Measurements from ENCODE around the gene TSBP1.

TSBP1 gene, protein sequence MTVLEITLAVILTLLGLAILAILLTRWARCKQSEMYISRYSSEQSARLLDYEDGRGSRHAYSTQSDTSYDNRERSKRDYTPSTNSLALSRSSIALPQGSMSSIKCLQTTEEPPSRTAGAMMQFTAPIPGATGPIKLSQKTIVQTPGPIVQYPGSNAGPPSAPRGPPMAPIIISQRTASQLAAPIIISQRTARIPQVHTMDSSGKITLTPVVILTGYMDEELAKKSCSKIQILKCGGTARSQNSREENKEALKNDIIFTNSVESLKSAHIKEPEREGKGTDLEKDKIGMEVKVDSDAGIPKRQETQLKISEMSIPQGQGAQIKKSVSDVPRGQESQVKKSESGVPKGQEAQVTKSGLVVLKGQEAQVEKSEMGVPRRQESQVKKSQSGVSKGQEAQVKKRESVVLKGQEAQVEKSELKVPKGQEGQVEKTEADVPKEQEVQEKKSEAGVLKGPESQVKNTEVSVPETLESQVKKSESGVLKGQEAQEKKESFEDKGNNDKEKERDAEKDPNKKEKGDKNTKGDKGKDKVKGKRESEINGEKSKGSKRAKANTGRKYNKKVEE

DNA sequence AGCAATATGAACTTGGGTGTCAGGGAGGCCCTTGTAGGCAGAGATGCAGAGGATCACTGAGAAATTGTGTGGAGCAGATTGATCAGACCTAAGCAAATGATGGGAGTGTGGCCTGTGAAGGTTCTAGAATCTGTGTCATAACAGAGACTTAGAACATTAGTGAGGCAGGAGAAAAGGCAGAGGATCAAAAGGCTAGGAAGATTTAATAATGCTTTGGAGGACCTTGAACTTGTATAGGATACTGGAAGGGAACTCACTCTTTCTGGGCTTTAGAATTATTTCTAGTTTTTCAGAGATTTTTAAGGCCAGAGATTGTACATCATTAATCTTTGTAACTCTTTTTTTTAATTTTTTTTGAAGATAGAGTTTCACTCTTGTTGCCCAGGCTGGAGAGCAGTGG, at the start of gene TSBP1:
TSBP1 (minus strand) TSS at position 101 of the 400 bp plus-strand sequence. CDS start 197 bp downstream, outside the sequence.
- Histone ChIP-seq H3K27me3 (ENCODE audit: control insufficient read depth, insufficient read depth, low read length) (no peaks in the 10 kb centered on the region), H3K9me3 (ENCODE audit: control insufficient read depth, insufficient read depth, low read length) (no peaks in the 10 kb centered on the region), H3K27ac (ENCODE audit: low read depth, low read length) (no peak within 1 kb of the TSS), H3K36me3 (ENCODE audit: control insufficient read depth, insufficient read depth, low read length) (no peaks in the 10 kb centered on the region), H3K4me1 (ENCODE audit: control insufficient read depth, insufficient read depth, low read length) (0 out of 2 replicates have a peak, but pooled peaks cover 6% of the 10 kb centered on the region), H3K4me3 (ENCODE audit: low read depth, low read length) (no peak within 1 kb of the TSS), H3K9ac (ENCODE audit: low read depth, low read length) (no peak within 1 kb of the TSS)

DNA sequence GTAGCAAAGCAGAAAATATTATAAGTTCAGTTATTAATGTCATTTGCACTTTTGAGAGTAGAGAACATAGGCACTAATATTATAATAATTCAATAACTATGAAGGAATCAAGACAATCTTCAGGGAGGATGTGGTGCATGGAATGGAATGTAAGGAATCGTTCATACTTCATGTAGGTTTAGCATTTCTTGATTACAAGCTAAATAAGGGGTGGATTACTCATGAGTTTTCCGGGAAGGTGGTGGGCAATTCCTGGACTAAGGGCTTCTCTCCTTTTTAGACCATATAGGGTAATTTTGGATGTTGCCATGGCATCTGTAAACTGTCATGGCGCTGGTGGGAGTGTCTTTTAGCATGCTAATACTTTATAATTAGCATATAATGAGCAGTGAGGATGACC, 44.3 kb upstream of the TSBP1 start:
- no peak overlapping the region for H3K27ac ChIP-seq (ENCODE audit: low read depth, low read length)
- H3K4me3 ChIP-seq (ENCODE audit: low read depth, low read length), result no peak overlapping the region
- no peak overlapping the region for H3K9ac ChIP-seq (ENCODE audit: low read depth, low read length)
- H3K9me3 ChIP-seq (ENCODE audit: control insufficient read depth, insufficient read depth, low read length), result no peaks in the 10 kb centered on the region
- H3K36me3 ChIP-seq (ENCODE audit: control insufficient read depth, insufficient read depth, low read length), result no peaks in the 10 kb centered on the region
- H3K4me1 ChIP-seq (ENCODE audit: control insufficient read depth, insufficient read depth, low read length), result 0 out of 2 replicates have a peak, but pooled peaks cover 3% of the 10 kb centered on the region
- peaks cover 8% of the 10 kb centered on the region for H3K27me3 ChIP-seq (ENCODE audit: control insufficient read depth, insufficient read depth, low read length)

DNA sequence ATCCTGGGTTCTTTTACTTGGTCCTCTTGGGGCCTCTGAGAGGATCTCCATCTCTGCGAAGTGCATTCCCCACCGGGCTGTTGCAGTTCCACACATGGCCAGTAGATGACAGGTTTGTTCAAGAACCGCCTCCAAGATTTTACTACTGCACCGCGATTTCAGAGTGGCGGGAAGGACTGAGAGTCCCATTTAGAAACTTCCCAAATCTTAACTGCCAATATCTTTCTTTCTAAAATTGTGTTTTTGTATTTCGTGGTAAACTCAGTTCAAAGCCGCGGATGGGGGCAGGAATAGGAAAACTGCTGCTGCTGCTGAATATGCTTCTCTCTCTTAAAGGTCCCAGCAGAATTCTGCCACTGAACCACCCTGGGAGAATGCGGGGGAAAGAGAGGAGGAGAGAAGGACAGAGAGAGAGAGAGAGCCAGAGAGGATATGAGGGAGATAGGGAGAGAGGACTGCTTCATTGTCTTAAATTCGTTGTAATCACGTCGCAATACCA, 43.9 kb upstream of the TSBP1 start:
- H3K4me1 ChIP-seq (ENCODE audit: control insufficient read depth, insufficient read depth, low read length), result 0 out of 2 replicates have a peak, but pooled peaks cover 3% of the 10 kb centered on the region

DNA sequence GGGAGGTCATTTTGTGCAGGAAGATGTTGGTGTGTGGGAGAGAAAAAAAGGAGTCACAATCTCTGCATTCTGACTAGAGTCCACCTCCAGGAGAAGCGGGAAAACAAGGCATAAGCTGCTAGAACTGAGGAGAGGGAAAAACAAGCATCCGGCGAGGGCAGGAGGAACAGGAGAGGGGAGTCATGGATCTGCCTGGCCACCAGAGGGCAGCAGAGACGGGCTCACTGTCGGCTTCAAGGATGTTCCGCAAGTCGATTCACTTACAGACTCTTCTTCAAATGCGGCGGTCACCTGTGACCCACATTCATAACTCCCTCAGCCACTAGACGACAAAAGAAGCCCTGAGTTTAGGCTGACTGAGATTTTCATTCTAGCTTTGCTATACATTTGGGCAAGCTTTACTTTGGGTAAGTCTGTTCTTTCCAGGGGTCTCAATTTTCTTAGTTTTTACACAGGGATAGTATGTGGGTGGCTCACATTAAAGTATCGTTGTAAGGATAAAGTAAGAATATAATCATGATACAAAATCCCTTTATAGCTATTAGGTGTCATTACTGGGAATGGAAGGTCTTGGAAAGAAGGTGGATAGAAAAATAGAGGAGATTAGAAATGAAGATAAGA, 41.8 kb upstream of the TSBP1 start:
- Histone ChIP-seq H3K27ac (ENCODE audit: low read depth, low read length) (no peak overlapping the region), H3K9ac (ENCODE audit: low read depth, low read length) (no peak overlapping the region), H3K27me3 (ENCODE audit: control insufficient read depth, insufficient read depth, low read length) (peaks cover 8% of the 10 kb centered on the region), H3K4me3 (ENCODE audit: low read depth, low read length) (no peak overlapping the region), H3K4me1 (ENCODE audit: control insufficient read depth, insufficient read depth, low read length) (0 out of 2 replicates have a peak, but pooled peaks cover 3% of the 10 kb centered on the region), H3K36me3 (ENCODE audit: control insufficient read depth, insufficient read depth, low read length) (no peaks in the 10 kb centered on the region), H3K9me3 (ENCODE audit: control insufficient read depth, insufficient read depth, low read length) (no peaks in the 10 kb centered on the region)

More for the DNA sequence above, 43.9 kb upstream of the TSBP1 start:
- no peaks in the 10 kb centered on the region for H3K9me3 ChIP-seq (ENCODE audit: control insufficient read depth, insufficient read depth, low read length)
- no peak overlapping the region for H3K27ac ChIP-seq (ENCODE audit: low read depth, low read length)
- peaks cover 8% of the 10 kb centered on the region for H3K27me3 ChIP-seq (ENCODE audit: control insufficient read depth, insufficient read depth, low read length)
- H3K4me3 ChIP-seq (ENCODE audit: low read depth, low read length), result peak overlapping the region; percentile 47
- H3K9ac ChIP-seq (ENCODE audit: low read depth, low read length), result no peak overlapping the region
- H3K36me3 ChIP-seq (ENCODE audit: control insufficient read depth, insufficient read depth, low read length), result no peaks in the 10 kb centered on the region

DNA sequence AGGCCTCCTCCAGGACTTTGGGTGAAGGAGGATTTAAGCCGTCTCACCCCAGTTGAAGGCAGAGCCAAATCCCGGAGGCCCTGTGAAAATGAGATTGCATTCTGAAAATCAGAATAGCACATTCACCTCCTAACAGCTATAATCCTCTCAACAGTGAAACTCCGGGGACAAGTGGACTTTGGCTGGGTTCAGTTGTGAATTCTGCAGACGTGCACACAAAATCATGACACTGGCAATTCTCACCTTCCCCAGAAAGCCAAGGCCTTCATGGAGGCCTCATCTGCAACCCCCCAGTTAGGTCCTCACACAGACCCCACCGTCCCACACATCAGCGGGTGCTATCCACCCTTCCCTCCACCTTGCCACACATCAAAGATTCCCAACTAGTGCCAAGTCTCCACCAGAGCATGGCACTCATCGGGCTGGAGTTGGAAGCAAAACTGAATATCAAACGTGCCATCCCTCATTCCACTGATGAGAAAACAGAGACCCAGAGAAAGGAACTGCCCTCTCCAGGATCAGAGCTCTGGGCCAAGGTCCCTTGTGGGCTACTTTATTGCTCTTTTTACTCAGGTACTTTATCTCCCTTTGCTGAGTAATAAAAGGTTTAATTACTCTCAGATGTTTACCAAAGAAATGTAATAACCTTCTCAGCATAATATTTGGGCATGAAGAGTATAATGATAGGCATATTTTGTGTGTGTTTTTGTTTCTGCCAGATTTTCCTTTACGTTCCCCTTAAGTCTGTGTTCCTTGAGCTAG, 40.0 kb upstream of the TSBP1 start:
- Histone ChIP-seq H3K4me3 (ENCODE audit: low read depth, low read length) (no peak overlapping the region), H3K27ac (ENCODE audit: low read depth, low read length) (no peak overlapping the region), H3K4me1 (ENCODE audit: control insufficient read depth, insufficient read depth, low read length) (0 out of 2 replicates have a peak, but pooled peaks cover 10% of the 10 kb centered on the region), H3K9me3 (ENCODE audit: control insufficient read depth, insufficient read depth, low read length) (no peaks in the 10 kb centered on the region), H3K27me3 (ENCODE audit: control insufficient read depth, insufficient read depth, low read length) (peaks cover 8% of the 10 kb centered on the region), H3K36me3 (ENCODE audit: control insufficient read depth, insufficient read depth, low read length) (no peaks in the 10 kb centered on the region), H3K9ac (ENCODE audit: low read depth, low read length) (no peak overlapping the region)

DNA sequence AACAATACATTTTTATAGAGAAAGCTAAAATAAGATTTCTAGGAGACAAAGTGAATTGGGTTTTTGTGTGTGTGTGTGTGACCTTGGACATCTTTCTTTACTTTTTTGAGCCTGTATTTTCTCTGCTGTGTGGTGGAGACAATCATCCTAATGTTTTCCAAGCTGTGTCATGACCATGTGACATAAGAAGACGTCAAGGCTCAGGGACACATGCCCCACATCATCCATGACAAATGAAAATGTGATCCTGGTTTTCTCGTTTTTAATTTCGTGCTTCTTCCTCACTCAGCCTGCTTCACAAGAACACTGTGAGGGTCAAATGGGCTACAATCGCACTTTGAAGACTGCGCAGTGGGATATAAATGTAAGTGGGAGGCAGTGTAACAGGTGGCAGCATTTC, 39.2 kb upstream of the TSBP1 start:
- Histone ChIP-seq H3K27ac (ENCODE audit: low read depth, low read length) (no peak overlapping the region), H3K27me3 (ENCODE audit: control insufficient read depth, insufficient read depth, low read length) (peaks cover 8% of the 10 kb centered on the region), H3K9me3 (ENCODE audit: control insufficient read depth, insufficient read depth, low read length) (no peaks in the 10 kb centered on the region), H3K4me3 (ENCODE audit: low read depth, low read length) (no peak overlapping the region), H3K4me1 (ENCODE audit: control insufficient read depth, insufficient read depth, low read length) (0 out of 2 replicates have a peak, but pooled peaks cover 10% of the 10 kb centered on the region), H3K36me3 (ENCODE audit: control insufficient read depth, insufficient read depth, low read length) (no peaks in the 10 kb centered on the region), H3K9ac (ENCODE audit: low read depth, low read length) (no peak overlapping the region)

DNA sequence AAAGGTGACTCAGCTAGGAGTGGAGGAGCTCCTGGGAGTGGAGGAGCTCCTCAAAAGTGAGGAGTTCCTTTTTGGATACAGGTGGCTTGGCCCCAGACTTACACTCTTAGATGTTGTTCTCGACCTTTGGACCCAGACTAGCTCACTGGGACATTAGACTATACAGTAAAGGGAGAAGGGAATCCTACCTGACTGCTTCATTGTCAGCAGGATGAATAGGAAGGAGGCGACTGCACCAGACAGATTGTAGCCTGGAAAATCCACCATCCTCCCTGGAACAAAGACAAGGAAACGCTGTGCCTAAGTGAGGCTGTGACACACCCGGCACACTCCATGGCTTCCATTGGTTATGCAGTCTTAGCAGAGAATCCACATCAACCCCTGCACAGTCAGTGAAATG, 35.2 kb upstream of the TSBP1 start, which contains the start of gene BTNL2:
BTNL2 (minus strand) TSS at position 325 of the 400 bp plus-strand sequence; CDS start at position 267, 58 bp downstream.
- Histone ChIP-seq H3K9me3 (ENCODE audit: control insufficient read depth, insufficient read depth, low read length) (no peaks in the 10 kb centered on the region), H3K27me3 (ENCODE audit: control insufficient read depth, insufficient read depth, low read length) (no peaks in the 10 kb centered on the region), H3K4me1 (ENCODE audit: control insufficient read depth, insufficient read depth, low read length) (0 out of 2 replicates have a peak, but pooled peaks cover 9% of the 10 kb centered on the region), H3K27ac (ENCODE audit: low read depth, low read length) (no peak within 1 kb of the TSS), H3K9ac (ENCODE audit: low read depth, low read length) (no peak within 1 kb of the TSS), H3K4me3 (ENCODE audit: low read depth, low read length) (no peak within 1 kb of the TSS), H3K36me3 (ENCODE audit: control insufficient read depth, insufficient read depth, low read length) (no peaks in the 10 kb centered on the region)

DNA sequence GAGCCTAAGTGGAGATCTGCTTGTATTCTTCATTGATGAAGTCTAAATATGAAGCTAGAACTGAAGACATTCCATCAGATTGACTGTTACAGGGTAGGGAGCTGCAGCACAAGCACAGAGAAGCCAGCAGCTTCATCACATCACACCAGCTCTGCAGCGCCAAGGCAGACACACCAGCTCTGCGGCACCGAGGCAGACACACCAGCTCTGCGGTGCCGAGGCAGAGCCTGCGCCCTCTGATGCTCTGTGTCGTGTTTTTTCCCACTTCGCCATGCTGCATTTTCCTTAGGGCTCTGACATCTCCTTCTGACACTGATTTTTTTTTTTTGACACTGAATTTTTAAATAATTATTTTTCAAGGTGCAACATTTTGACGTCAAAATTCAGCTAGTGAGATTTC, 34.5 kb upstream of the TSBP1 start:
- no peaks in the 10 kb centered on the region for H3K27me3 ChIP-seq (ENCODE audit: control insufficient read depth, insufficient read depth, low read length)
- no peaks in the 10 kb centered on the region for H3K36me3 ChIP-seq (ENCODE audit: control insufficient read depth, insufficient read depth, low read length)
- no peaks in the 10 kb centered on the region for H3K9me3 ChIP-seq (ENCODE audit: control insufficient read depth, insufficient read depth, low read length)
- H3K27ac ChIP-seq (ENCODE audit: low read depth, low read length), result no peak overlapping the region
- no peak overlapping the region for H3K4me3 ChIP-seq (ENCODE audit: low read depth, low read length)
- H3K9ac ChIP-seq (ENCODE audit: low read depth, low read length), result no peak overlapping the region
- H3K4me1 ChIP-seq (ENCODE audit: control insufficient read depth, insufficient read depth, low read length), result 0 out of 2 replicates have a peak, but pooled peaks cover 9% of the 10 kb centered on the region

DNA sequence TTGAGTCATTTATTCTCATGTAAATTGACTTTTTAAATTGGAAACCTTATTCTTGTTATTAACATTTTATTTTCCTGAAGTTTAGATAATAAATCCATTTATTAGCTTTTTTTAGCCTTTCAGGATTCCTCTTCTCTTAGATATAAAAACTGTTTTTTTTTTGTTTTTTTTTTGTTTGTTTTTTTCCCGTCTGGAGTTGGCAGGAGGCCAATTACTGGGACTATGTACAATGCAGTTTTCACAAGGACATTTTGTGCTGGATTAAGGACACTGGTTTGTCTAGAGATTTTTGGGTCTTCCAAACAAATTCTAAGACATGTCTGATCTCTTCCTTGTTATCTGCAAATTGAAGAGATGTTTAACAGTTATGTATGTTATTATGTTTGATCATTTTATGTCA, 34.0 kb upstream of the TSBP1 start:
- Histone ChIP-seq H3K9me3 (ENCODE audit: control insufficient read depth, insufficient read depth, low read length) (no peaks in the 10 kb centered on the region), H3K4me1 (ENCODE audit: control insufficient read depth, insufficient read depth, low read length) (0 out of 2 replicates have a peak, but pooled peaks cover 9% of the 10 kb centered on the region), H3K4me3 (ENCODE audit: low read depth, low read length) (no peak overlapping the region), H3K9ac (ENCODE audit: low read depth, low read length) (no peak overlapping the region), H3K27me3 (ENCODE audit: control insufficient read depth, insufficient read depth, low read length) (no peaks in the 10 kb centered on the region), H3K27ac (ENCODE audit: low read depth, low read length) (no peak overlapping the region), H3K36me3 (ENCODE audit: control insufficient read depth, insufficient read depth, low read length) (no peaks in the 10 kb centered on the region)

DNA sequence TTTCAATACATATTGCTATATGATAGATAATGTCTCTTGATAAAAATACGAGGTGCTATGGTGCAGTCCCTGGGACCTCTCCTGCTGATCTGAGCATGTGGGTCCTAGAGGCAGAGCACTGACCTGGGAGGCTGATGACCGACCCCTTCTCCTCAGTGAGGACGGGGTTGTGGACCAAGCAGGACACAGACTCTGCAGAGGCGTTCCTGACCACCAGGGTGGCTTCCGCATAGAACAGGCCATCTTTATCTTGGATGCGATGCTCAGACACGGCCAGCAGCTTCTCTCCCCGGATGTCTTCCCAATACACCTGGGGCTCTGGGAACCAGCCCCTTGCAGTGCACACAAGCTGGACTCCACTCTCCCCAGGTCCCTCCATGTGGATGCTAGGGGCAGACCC, 31.1 kb upstream of the TSBP1 start:
- H3K9me3 ChIP-seq (ENCODE audit: control insufficient read depth, insufficient read depth, low read length), result no peaks in the 10 kb centered on the region
- H3K4me3 ChIP-seq (ENCODE audit: low read depth, low read length), result no peak overlapping the region
- no peak overlapping the region for H3K9ac ChIP-seq (ENCODE audit: low read depth, low read length)
- no peaks in the 10 kb centered on the region for H3K36me3 ChIP-seq (ENCODE audit: control insufficient read depth, insufficient read depth, low read length)
- no peak overlapping the region for H3K27ac ChIP-seq (ENCODE audit: low read depth, low read length)
- H3K4me1 ChIP-seq (ENCODE audit: control insufficient read depth, insufficient read depth, low read length), result 0 out of 2 replicates have a peak, but pooled peaks cover 9% of the 10 kb centered on the region
- H3K27me3 ChIP-seq (ENCODE audit: control insufficient read depth, insufficient read depth, low read length), result no peaks in the 10 kb centered on the region

All from HUES48 (cell line).